ENCODE results near the gene DLEC1. TPM values are rescaled to one million over a fixed set of nuclear protein-coding genes. Genes with fewer than 3 reads are reported as not detected.
"Not testable (repeated sequence)": the region's sequence is repeated elsewhere in the genome, so short reads cannot be mapped to it uniquely, and the experiment has no call there.

DLEC1 gene
- total and polyA plus RNA-seq, 2 donors (not counting 1 experiment from before 2014, with no cell fraction given): under 0.01 to 0.02 TPM

DNA sequence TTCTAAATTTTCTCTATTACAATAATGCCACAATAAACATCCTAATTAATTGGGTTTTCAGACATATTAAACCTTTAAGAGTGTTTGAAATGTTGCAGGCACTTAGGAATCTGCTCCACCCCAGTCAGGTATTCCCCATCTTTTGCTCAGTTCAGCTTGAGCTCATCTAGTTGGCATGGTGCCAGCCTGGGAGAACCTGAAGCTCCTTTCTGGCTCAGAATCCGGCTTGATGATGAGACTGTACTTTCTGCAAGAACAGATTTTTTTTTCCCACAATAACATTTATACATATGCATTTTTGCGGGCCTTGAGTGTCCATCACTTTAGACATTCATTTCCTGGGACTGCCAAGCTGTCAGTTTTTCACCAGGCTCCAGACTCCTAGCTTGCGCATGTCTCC, 118.6 kb downstream of the DLEC1 start:
- Histone ChIP-seq H3K4me2 (ENCODE audit: extremely low read depth, insufficient read depth, low read length) (no peak overlapping the region), H3K27me3 (ENCODE audit: control insufficient read depth, insufficient read depth, low read length) (no peaks in the 10 kb centered on the region), H3K27ac (ENCODE audit: insufficient read depth, low read length) (no peak overlapping the region), H3K9me3 (ENCODE audit: control insufficient read depth, insufficient read depth, low read depth, low read length) (no peaks in the 10 kb centered on the region), H4K20me1 (ENCODE audit: control insufficient read depth, extremely low read depth, insufficient read depth, low read length) (no peaks in the 10 kb centered on the region), H3K36me3 (ENCODE audit: control insufficient read depth, insufficient read depth, low read length) (no peaks in the 10 kb centered on the region), H3K79me2 (ENCODE audit: control insufficient read depth, insufficient read depth, low read length) (no peaks in the 10 kb centered on the region), H2AFZ (ENCODE audit: low read length) (no peak overlapping the region), H3K9ac (ENCODE audit: insufficient read depth, low read length) (no peak overlapping the region), H3K4me1 (ENCODE audit: control insufficient read depth, extremely low read depth, insufficient read depth, low read length) (no peaks in the 10 kb centered on the region), H3K4me3 (replicated peaks in 1 of 4; ENCODE audit: control extremely low read depth in 1 of 4, insufficient read depth in 1 of 4, low read depth in 3 of 4, low read length in 4 of 4) (no peak overlapping the region)
- peak in 1 of 2 donors; percentile 13 for DNase-seq (ENCODE audit: low read depth in 2 of 2)
- TF ChIP-seq EZH2 (IDR thresholded peaks at IDR 0.05; ENCODE audit: low read length, missing control alignments): no peak
- no peak for TF ChIP-seq CTCF (conservative IDR thresholded peaks at IDR 0.05 in 1 of 2, IDR thresholded peaks at IDR 0.05 in 1 of 2; ENCODE audit: low read depth in 1 of 2, low read length in 2 of 2)

DNA sequence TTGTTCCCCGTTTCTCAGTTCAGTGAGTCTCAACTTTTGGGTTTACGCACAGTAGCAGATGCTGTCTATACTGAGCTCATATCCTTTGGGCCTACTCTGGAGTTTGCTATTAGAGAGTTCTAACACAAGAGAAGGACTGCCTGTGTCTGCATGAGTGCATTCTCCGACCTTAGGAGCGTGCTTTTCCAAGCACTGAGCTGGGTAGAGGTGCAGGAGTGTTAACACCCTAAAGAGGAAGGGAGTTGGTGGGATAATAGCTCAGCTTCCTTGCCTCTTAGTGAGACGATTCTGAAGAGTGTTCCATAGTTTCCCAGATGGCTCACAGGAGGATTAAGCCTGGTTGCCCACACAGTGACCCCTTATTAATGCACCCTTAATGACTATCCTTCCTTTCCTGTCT, 119.5 kb downstream of the DLEC1 start:
- H2AFZ ChIP-seq (ENCODE audit: low read length): no peak overlapping the region
- H3K9ac ChIP-seq (ENCODE audit: insufficient read depth, low read length): no peak overlapping the region
- no peak overlapping the region for H3K4me2 ChIP-seq (ENCODE audit: extremely low read depth, insufficient read depth, low read length)
- no peaks in the 10 kb centered on the region for H3K9me3 ChIP-seq (ENCODE audit: control insufficient read depth, insufficient read depth, low read depth, low read length)
- TF ChIP-seq EZH2 (IDR thresholded peaks at IDR 0.05; ENCODE audit: low read length, missing control alignments): no peak
- TF ChIP-seq CTCF (conservative IDR thresholded peaks at IDR 0.05 in 1 of 2, IDR thresholded peaks at IDR 0.05 in 1 of 2; ENCODE audit: low read depth in 1 of 2, low read length in 2 of 2): no peak
- H3K27me3 ChIP-seq (ENCODE audit: control insufficient read depth, insufficient read depth, low read length): no peaks in the 10 kb centered on the region
- no peaks in the 10 kb centered on the region for H3K36me3 ChIP-seq (ENCODE audit: control insufficient read depth, insufficient read depth, low read length)
- no peak overlapping the region for H3K27ac ChIP-seq (ENCODE audit: insufficient read depth, low read length)
- no peaks in the 10 kb centered on the region for H4K20me1 ChIP-seq (ENCODE audit: control insufficient read depth, extremely low read depth, insufficient read depth, low read length)
- no peak for DNase-seq (ENCODE audit: low read depth in 2 of 2)
- H3K4me3 ChIP-seq (replicated peaks in 1 of 4; ENCODE audit: control extremely low read depth in 1 of 4, insufficient read depth in 1 of 4, low read depth in 3 of 4, low read length in 4 of 4): no peak overlapping the region
- no peaks in the 10 kb centered on the region for H3K4me1 ChIP-seq (ENCODE audit: control insufficient read depth, extremely low read depth, insufficient read depth, low read length)
- H3K79me2 ChIP-seq (ENCODE audit: control insufficient read depth, insufficient read depth, low read length): no peaks in the 10 kb centered on the region

- DNase-seq (ENCODE audit: low read depth in 2 of 2); H3K27ac ChIP-seq (ENCODE audit: insufficient read depth, low read length); H2AFZ ChIP-seq (ENCODE audit: low read length); H3K4me2 ChIP-seq (ENCODE audit: extremely low read depth, insufficient read depth, low read length); H3K4me1 ChIP-seq (ENCODE audit: control insufficient read depth, extremely low read depth, insufficient read depth, low read length); H3K36me3 ChIP-seq (ENCODE audit: control insufficient read depth, insufficient read depth, low read length); H3K9me3 ChIP-seq (ENCODE audit: control insufficient read depth, insufficient read depth, low read depth, low read length); H3K27me3 ChIP-seq (ENCODE audit: control insufficient read depth, insufficient read depth, low read length); H3K9ac ChIP-seq (ENCODE audit: insufficient read depth, low read length); H3K79me2 ChIP-seq (ENCODE audit: control insufficient read depth, insufficient read depth, low read length); H3K4me3 ChIP-seq (replicated peaks in 1 of 4; ENCODE audit: control extremely low read depth in 1 of 4, insufficient read depth in 1 of 4, low read depth in 3 of 4, low read length in 4 of 4); H4K20me1 ChIP-seq (ENCODE audit: control insufficient read depth, extremely low read depth, insufficient read depth, low read length): not testable (repeated sequence)
Measured at GRCh38 chr3:38160704-38161103, 121.7 kb downstream of the DLEC1 start.
